Measurements from ENCODE around the gene FCAMR.

DNA sequence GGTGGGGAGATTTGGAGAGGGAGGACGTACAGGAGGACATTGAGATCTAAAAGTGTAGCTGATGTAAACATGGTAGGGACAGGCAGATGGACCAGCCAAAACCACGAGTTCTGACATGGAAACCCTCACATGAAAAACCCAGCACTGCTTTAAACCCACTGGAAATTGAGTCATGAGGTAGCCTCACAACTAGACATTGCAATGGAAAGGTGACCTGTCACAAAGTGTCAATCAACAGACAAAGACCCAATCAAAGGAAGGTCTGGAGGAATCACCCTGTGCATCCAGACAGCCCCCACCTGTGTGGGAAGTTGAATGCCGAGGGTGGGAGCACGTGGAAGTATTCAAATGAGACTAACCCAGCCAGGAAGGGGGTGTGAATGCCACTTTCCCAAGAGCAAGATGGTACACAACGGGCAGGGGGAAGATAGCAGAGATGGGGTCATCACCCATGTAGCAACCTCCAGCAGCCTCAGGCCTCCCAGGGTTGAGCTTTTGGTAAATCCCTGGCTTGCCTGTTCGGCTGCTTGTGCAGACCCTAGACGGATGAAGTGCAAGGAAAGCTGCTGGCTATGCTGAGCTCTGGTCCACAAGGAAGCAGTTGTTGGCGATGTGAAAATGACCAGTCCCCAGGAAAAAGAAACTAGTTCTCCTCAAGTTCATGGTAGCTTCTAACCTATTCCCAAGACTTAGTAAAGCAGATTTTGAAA, 54.1 kb downstream of the FCAMR start:
- TF ChIP-seq, protein P1, sequence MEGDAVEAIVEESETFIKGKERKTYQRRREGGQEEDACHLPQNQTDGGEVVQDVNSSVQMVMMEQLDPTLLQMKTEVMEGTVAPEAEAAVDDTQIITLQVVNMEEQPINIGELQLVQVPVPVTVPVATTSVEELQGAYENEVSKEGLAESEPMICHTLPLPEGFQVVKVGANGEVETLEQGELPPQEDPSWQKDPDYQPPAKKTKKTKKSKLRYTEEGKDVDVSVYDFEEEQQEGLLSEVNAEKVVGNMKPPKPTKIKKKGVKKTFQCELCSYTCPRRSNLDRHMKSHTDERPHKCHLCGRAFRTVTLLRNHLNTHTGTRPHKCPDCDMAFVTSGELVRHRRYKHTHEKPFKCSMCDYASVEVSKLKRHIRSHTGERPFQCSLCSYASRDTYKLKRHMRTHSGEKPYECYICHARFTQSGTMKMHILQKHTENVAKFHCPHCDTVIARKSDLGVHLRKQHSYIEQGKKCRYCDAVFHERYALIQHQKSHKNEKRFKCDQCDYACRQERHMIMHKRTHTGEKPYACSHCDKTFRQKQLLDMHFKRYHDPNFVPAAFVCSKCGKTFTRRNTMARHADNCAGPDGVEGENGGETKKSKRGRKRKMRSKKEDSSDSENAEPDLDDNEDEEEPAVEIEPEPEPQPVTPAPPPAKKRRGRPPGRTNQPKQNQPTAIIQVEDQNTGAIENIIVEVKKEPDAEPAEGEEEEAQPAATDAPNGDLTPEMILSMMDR (conservative IDR thresholded peaks at IDR 0.05 in 1 of 2, IDR thresholded peaks at IDR 0.05 in 1 of 2; ENCODE audit: extremely low read depth in 1 of 2, insufficient read depth in 1 of 2, low read depth in 1 of 2, low read length in 2 of 2): no peak
- TF ChIP-seq EZH2 (IDR thresholded peaks at IDR 0.05; ENCODE audit: borderline replicate concordance, low read length): no peak

Measured in mammary epithelial cell (primary cell).